Keratinocyte (primary cell): Measurements from ENCODE around the gene FER1L5. TPM values are rescaled to one million over a fixed set of nuclear protein-coding genes. Genes with fewer than 3 reads are reported as not detected.

Experiments
- DNase-seq: peaks from one replicate; pipeline ENCODE4 v3.0.0-alpha.2; 2011; ENCODE audit warnings: low read depth, missing footprints, low spot score
- FAIRE-seq: peaks from 2 replicates; lab custom pipeline; 2011; peaks lifted over from hg19 to GRCh38; lab: Jason Lieb, UNC
- H2AFZ ChIP-seq: 2 replicates; pipeline ENCODE4 v1.6.0; 2012; ENCODE audit warnings: low read length, control low read depth, inconsistent platforms; ENCODE audit not compliant: control insufficient read depth
- H3K27ac ChIP-seq: 2 replicates; pipeline ENCODE4 v1.5.1; 2011; ENCODE audit warnings: low read length; ENCODE audit not compliant: control insufficient read depth, insufficient read depth
- H3K27me3 ChIP-seq: 3 replicates; pipeline ENCODE4 v1.6.0; 2011; ENCODE audit warnings: low read length; ENCODE audit not compliant: control insufficient read depth, insufficient read depth; ENCODE audit errors: extremely low read depth
- H3K36me3 ChIP-seq, 2 experiments: 2 replicates in 1 of 2; 3 replicates in 1 of 2; pipeline ENCODE4 v1.5.1; 2011; ENCODE audit warnings: low read length in 2 of 2, mild to moderate bottlenecking in 1 of 2; ENCODE audit not compliant: control insufficient read depth in 2 of 2, insufficient read depth in 2 of 2; ENCODE audit errors: extremely low read depth in 1 of 2
- H3K4me1 ChIP-seq: 3 replicates; pipeline ENCODE4 v1.5.1; 2011; ENCODE audit warnings: low read length; ENCODE audit not compliant: control insufficient read depth, insufficient read depth; ENCODE audit errors: extremely low read depth
- H3K4me2 ChIP-seq: 3 replicates; pipeline ENCODE4 v1.6.0; 2011; ENCODE audit warnings: low read depth, low read length; ENCODE audit not compliant: control insufficient read depth, insufficient read depth; ENCODE audit errors: extremely low read depth
- H3K4me3 ChIP-seq, 3 experiments: fragments of 200-600 bp in 1 of 3; sonication (generic) in 1 of 3; 2 replicates in 2 of 3; 3 replicates in 1 of 3; pipeline ENCODE4 v1.5.1; 2011 to 2016; ENCODE audit warnings: low read length in 3 of 3, mild to moderate bottlenecking in 3 of 3, control low read depth in 2 of 3, inconsistent platforms in 1 of 3, low read depth in 1 of 3, mixed read lengths in 1 of 3, mixed run types in 1 of 3, moderate library complexity in 1 of 3; ENCODE audit not compliant: control insufficient read depth in 2 of 3, insufficient read depth in 2 of 3; ENCODE audit errors: extremely low read depth in 1 of 3
- H3K79me2 ChIP-seq: 2 replicates; pipeline ENCODE4 v1.6.0; 2012; ENCODE audit warnings: low read length; ENCODE audit not compliant: control insufficient read depth, insufficient read depth
- H3K9ac ChIP-seq: 3 replicates; pipeline ENCODE4 v1.6.0; 2011; ENCODE audit warnings: low read length; ENCODE audit not compliant: control insufficient read depth, insufficient read depth; ENCODE audit errors: extremely low read depth
- H3K9me1 ChIP-seq: 3 replicates; pipeline ENCODE4 v1.6.0; 2011; ENCODE audit warnings: low read length; ENCODE audit not compliant: control insufficient read depth, insufficient read depth; ENCODE audit errors: extremely low read depth
- H3K9me3 ChIP-seq: 2 replicates; pipeline ENCODE4 v1.5.1; 2012; ENCODE audit warnings: low read depth, low read length; ENCODE audit not compliant: control insufficient read depth
- H4K20me1 ChIP-seq: 3 replicates; pipeline ENCODE4 v1.6.0; 2011; ENCODE audit warnings: low read length; ENCODE audit not compliant: control insufficient read depth, insufficient read depth; ENCODE audit errors: extremely low read depth
- EZH2 ChIP-seq: IDR thresholded peaks from one replicate; pipeline ENCODE4 v1.6.1; 2012; ENCODE audit warnings: inconsistent platforms, mild to moderate bottlenecking, low read length, moderate library complexity
- dilution Hi-C: fragments of 300-500 bp; cut with MboI; formaldehyde crosslinking; loops from one replicate; pipeline ENCODE4 v1.7.0; 2020; ENCODE audit warnings: low sequenced_read_pairs; ENCODE audit not compliant: extremely low pct_ligation_motif_present
- polyA plus RNA-seq, 5 experiments: library from polyadenylated mRNA; depleted of rRNA in 3 of 5; stranded (reverse) in 3 of 5; stranded (forward) in 1 of 5; unstranded in 1 of 5; fragments of >200 nt; gene quantifications; 1 replicate in 1 of 5; 2 replicates in 3 of 5; 3 replicates in 1 of 5; pipeline versions ENCODE4 v1.2.1 to v1.2.3, GENCODE V29; 2011 to 2012; ENCODE audit warnings: missing spikeins in 2 of 5, low read depth in 1 of 5, low replicate concordance in 1 of 5
- TF ChIP-seq, protein P1 (sequence below), 3 experiments: IDR thresholded peaks in 1 of 3; conservative IDR thresholded peaks in 1 of 3; optimal IDR thresholded peaks in 1 of 3; 2 replicates in 2 of 3; 3 replicates in 1 of 3; pipeline versions ENCODE3 to v1.5.1; 2011; ENCODE audit warnings: low read length in 3 of 3, mild to moderate bottlenecking in 3 of 3, moderate library complexity in 2 of 3, control low read depth in 1 of 3, inconsistent platforms in 1 of 3; ENCODE audit not compliant: insufficient read depth in 2 of 3; ENCODE audit errors: extremely low read depth in 1 of 3

The FER1L5 gene
- polyA plus RNA-seq, 1 donor (not counting 4 experiments of a cell fraction or from before 2014, with no cell fraction given): 0.01 TPM

DNA sequence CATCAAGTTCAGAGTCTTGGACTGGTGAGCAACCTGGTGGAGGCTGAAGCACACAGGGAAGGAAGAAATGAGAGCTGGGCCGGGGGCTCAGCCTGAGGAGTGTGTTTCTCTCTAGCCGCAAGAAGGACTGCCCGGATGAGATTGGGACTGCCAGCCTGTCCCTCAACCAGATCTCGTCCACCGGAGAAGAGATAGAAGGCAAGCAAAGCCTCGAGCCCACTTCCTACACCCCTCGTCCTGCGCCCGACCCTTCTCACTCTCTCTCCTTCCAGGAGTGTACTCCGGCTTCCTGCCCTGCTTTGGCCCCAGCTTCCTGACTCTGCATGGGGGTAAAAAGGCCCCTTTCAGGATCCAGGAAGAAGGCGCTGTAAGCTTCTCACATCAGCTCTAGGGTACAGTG is 26.2 kb downstream of the FER1L5 start:
- Histone ChIP-seq H3K27me3 (peaks cover 6% of the 10 kb centered on the region), H3K4me3 (no peak overlapping the region), H4K20me1 (no peaks in the 10 kb centered on the region), H3K79me2 (no peaks in the 10 kb centered on the region), H3K9me3 (peaks cover 4% of the 10 kb centered on the region), H2AFZ (no peak overlapping the region), H3K4me1 (peaks cover 7% of the 10 kb centered on the region), H3K9me1 (peaks cover 3% of the 10 kb centered on the region), H3K9ac (no peak overlapping the region), H3K36me3 (no peaks in the 10 kb centered on the region), H3K4me2 (no peak overlapping the region), H3K27ac (no peak overlapping the region)
- TF ChIP-seq EZH2: no peak
- TF ChIP-seq, protein P1, sequence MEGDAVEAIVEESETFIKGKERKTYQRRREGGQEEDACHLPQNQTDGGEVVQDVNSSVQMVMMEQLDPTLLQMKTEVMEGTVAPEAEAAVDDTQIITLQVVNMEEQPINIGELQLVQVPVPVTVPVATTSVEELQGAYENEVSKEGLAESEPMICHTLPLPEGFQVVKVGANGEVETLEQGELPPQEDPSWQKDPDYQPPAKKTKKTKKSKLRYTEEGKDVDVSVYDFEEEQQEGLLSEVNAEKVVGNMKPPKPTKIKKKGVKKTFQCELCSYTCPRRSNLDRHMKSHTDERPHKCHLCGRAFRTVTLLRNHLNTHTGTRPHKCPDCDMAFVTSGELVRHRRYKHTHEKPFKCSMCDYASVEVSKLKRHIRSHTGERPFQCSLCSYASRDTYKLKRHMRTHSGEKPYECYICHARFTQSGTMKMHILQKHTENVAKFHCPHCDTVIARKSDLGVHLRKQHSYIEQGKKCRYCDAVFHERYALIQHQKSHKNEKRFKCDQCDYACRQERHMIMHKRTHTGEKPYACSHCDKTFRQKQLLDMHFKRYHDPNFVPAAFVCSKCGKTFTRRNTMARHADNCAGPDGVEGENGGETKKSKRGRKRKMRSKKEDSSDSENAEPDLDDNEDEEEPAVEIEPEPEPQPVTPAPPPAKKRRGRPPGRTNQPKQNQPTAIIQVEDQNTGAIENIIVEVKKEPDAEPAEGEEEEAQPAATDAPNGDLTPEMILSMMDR (optimal IDR thresholded peaks at IDR 0.05 in 1 of 3, IDR thresholded peaks at IDR 0.05 in 1 of 3, conservative IDR thresholded peaks at IDR 0.05 in 1 of 3; ENCODE audit: extremely low read depth in 1 of 3, insufficient read depth in 2 of 3, low read length in 3 of 3): no peak
- dilution Hi-C loops: no loop called here
- no peak for FAIRE-seq
- DNase-seq: no peak

DNA sequence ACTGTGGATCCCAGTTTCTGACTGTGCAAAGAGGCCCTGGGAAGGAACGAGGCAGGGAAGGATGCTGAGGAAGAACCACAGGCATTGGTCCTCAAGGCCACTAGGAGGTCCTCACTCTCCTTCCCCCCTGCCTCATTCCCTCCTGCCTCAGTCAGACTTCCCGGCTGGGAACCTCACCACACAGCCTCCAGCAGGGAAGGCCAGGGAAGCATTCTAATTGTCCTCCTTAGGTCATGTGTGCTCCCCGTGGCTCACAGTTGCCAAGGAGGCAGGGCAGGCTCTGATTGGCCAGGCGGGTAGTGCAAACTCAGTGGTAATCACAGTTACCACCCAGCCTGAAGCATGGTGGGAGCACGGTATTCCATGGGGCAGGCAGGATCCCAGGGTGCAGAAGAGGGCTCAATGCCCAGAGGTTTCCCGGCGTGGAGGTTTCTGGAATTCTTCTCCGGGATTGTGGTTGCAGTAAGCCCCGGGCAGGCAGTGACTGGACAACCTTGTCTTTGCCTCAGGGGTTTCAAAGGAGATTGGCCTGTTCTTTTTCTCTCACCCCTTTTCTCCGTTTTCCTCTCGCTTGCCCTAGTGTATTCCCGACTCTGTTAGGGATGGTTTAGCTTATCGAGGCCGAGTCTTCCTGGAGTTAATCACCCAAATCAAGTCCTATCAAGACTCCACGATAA is 27.1 kb downstream of the FER1L5 start:
- DNase-seq (no peak), FAIRE-seq (no peak)
- TF ChIP-seq, protein P1 (optimal IDR thresholded peaks at IDR 0.05 in 1 of 3, IDR thresholded peaks at IDR 0.05 in 1 of 3, conservative IDR thresholded peaks at IDR 0.05 in 1 of 3; ENCODE audit: extremely low read depth in 1 of 3, insufficient read depth in 2 of 3, low read length in 3 of 3): no peak
- TF ChIP-seq EZH2: no peak
- H3K9me1 ChIP-seq: peaks cover 3% of the 10 kb centered on the region
- H3K4me3 ChIP-seq: no peak overlapping the region
- H3K4me1 ChIP-seq: peaks cover 7% of the 10 kb centered on the region
- H3K4me2 ChIP-seq: no peak overlapping the region
- peaks cover 6% of the 10 kb centered on the region for H3K27me3 ChIP-seq
- no peak overlapping the region for H3K9ac ChIP-seq
- dilution Hi-C loops: no loop called here
- H3K9me3 ChIP-seq: no peaks in the 10 kb centered on the region
- H3K79me2 ChIP-seq: no peaks in the 10 kb centered on the region
- no peaks in the 10 kb centered on the region for H3K36me3 ChIP-seq
- H2AFZ ChIP-seq: no peak overlapping the region
- H3K27ac ChIP-seq: no peak overlapping the region
- H4K20me1 ChIP-seq: no peaks in the 10 kb centered on the region
